NCI-H446 treated with DMSO at 0.1 percent for 48 hours (cell line): ENCODE data around the gene ESM1.

ENCODE experiments used
- DNase-seq: peaks from one replicate; lab custom pipeline; 2025; lab: John Stamatoyannopoulos, UW

ESM1 gene

DNA sequence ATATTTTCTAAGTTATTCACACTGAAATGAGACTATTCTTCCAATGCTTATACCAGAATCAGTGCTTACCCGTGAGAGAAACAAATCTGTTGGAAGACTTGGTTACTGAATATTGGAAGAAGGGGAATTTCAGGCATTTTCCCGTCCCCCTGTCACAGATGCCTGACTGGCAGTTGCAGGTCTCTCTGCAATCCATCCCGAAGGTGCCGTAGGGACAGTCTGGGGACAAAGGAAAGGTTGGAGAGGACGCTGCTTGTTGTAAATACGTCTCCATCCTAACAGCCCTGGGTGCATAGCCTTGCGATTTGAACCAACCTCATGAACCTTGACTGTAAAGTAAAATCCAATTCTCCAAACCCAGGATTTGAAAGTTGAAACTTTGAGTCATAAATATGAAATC is 3.5 kb downstream of the ESM1 start:
- DNase-seq: no peak

DNA sequence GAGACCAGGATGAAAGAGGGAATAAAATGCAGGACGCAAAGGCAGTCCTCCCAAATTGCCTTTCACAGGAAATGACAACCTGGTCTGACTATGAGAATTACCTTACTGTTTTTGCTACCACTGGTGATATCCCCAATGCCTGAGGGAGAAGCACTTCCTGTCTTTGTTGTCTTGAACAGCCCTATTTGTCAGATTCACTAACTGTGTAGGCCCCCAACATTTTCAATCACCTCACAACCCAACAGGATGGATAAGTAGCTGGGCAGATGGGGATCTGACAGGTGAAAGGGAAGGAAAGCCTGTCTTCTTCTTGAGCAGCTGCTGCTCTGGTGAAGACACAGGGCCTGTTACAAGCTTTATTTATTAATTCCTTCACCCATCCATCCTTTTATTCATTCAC is 9.7 kb downstream of the ESM1 start:
- no peak for DNase-seq

DNA sequence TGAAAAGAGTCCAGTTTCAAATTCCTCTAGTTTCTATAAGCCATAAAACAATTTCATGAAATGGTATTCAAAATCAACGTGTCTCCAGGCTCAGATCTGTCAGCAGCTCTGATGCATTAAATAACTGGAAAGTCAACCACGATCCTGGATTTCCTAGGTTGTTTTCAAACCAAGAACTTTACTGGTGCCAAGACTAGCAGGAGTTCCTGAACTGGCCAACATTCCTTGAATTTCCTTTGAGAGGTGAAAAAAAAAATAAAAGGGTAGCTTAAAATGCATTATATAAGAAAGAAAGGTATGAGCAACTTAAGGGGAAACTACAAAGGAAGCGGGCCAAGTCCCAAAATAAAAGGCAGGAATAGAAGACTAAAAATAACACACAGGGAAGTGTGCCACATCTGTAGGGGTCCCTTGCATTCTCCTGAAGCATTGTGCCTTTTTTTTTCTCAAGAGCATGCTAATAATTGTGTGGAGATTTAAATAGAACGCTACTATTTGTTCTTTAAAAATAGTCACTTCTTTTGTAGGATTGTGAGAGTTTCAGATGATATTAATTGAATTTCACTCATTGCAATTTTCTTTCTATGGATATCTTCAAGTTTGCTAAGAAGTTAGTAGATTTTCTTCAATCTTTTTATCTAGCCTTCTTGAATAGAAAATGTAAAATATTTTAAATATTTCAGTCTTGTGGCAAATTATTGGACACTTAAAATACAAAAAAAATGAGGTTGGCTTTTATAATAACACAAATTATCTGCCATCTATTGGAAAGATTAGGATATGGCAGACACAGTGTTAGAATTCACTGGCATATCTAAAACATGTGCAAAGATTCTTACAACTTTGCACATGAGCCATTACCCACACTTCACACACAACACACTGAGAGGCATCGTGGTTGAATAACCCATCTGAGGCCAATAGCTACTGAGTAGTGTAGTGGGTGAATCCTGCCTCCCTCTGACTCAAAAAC is 15.3 kb downstream of the ESM1 start:
- no peak for DNase-seq

DNA sequence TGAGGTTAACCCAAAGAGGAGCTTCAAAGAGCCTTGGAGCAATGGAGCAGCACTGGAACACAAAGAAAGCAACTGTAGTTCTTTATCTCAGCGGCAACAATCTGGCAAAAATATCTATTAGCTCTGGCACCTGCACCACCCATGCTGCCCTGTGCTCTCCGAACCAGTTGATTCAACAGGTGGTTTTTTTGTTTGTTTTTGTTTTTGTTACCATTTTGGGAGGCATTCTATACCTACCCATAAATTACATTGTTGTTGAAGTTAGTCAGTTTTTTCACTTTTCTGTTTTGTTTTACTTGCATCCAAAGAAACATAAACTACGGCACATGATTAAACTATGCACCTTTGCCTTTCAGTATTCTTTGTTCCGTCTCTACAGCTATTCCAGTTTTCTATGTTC is 16.2 kb downstream of the ESM1 start:
- no peak for DNase-seq

- no peak for DNase-seq
These were observed 19.6 kb downstream of the ESM1 start for GRCh38 chr5:54965806-54966205.

GRCh38 chr5:54964405-54964804 is 21.0 kb downstream of the ESM1 start:
- DNase-seq: no peak

DNA sequence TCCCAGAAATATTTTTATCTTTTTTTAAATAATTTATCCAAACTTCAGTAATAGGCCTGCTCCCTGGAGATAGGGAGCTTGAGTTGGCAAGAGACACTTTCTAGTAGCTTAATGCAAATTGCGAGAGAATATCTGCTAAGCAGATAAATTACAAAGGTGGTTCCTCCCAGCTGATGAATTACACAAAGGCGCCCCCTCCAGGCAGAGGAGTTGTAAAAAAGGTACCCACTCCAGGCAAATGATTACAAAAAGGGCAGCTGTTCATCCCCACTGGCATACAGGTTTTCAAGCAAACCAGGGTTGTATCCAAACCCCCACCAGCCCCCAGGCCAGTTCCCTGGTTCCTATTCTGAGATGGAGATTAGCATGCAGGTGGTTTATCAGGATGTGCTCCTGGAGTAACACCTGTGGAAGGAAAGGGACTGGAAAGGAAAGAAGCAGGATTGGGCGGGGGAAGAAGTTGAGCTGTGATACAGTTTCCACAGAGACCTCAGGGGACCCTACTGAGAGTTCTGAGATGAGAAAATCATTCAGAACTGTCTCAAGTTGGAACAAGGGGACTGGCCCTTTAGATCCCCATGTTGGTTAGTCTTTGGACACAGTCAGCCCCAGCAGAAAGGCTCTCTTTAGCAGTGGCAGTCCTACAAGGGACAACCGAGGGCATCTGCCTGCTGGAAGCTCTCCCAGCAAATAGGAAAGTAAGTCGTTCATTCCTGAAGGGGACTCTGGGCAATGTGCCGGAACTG is 25.5 kb downstream of the ESM1 start:
- no peak for DNase-seq

- no peak for DNase-seq
These were observed 28.5 kb downstream of the ESM1 start for GRCh38 chr5:54956922-54957321.

- no peak for DNase-seq
These were observed 38.2 kb downstream of the ESM1 start for GRCh38 chr5:54947187-54947586.

GRCh38 chr5:54946306-54946819 is 39.0 kb downstream of the ESM1 start:
- no peak for DNase-seq

DNA sequence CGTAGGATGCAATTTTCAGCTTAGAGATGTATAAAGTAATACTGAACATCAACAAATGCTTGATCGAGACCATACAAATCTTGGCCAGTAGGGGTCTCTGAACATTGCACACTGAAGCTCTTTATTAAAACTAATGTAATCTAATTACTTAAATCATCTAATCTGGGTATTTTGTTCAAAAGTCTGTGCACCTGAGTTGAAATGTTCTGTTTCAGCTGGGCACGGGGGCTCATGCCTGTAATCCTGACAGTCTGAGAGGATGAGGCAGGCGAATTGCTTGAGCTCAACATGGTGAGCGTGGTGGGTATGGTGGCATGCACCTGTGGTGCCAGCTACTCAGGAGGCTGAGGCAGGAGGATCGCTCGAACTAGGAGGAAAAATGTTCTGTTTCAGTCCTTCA is 41.0 kb downstream of the ESM1 start:
- no peak for DNase-seq

GRCh38 chr5:54942064-54942778 is 43.2 kb downstream of the ESM1 start:
- DNase-seq: no peak

GRCh38 chr5:54936201-54936600 is 49.2 kb downstream of the ESM1 start:
- DNase-seq: no peak

- no peak for DNase-seq
These were observed 52.6 kb downstream of the ESM1 start for GRCh38 chr5:54932789-54933188.

DNA sequence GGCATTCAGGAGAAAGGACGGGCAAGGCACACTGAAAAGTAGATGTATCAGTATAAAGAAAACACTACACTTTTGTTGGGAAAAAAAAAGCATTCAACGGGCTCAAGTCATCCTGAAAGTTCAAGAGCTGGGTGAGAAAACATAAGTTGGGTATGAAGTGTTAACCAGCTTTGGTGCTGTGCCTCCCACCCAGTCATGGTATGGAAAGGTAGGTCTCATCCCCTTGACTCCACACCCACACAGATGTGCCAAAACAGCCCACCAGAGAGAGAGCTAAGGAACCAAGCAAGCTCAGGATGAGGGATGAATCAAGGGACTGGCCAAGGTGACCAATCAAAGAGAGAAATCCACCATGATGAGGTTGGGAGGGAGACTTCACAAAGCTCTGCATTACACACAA is 54.7 kb downstream of the ESM1 start:
- DNase-seq: no peak
